Daoy (cell line): Measurements from ENCODE around the gene SYNE3. TPM values are rescaled to one million over a fixed set of nuclear protein-coding genes. Genes with fewer than 3 reads are reported as not detected.

Experiments used
- DNase-seq: peaks from one replicate; pipeline ENCODE4 v3.0.0-alpha.2; 2015; ENCODE audit warnings: low read depth
- total RNA-seq: library from RNA; depleted of rRNA; stranded (reverse); fragments of >200 nt; shearing (Covaris generic); gene quantifications from 2 replicates; pipeline ENCODE4 v1.2.3, GENCODE V29; 2014; rRNA removed

Gene SYNE3
- total RNA-seq = 0.54 and 1.5 TPM in 2 replicates

GRCh38 chr14:95516554-95517181 lies at the start of gene SYNE3:
Gene SYNE3 (minus strand): TSS chr14:95516650. CDS start chr14:95475821, 40,829 bp downstream.
- DNase-seq = no peak

GRCh38 chr14:95564060-95564459 lies 47.6 kb upstream of the SYNE3 start:
- peak; percentile 34 for DNase-seq

- peak; percentile 66 for DNase-seq
Measured at GRCh38 chr14:95562892-95563685, 46.6 kb upstream of the SYNE3 start.

GRCh38 chr14:95561001-95561412 lies 44.6 kb upstream of the SYNE3 start:
- peak; percentile 88 for DNase-seq

- no peak for DNase-seq
Measured at GRCh38 chr14:95559203-95559602, 42.8 kb upstream of the SYNE3 start.

- no peak for DNase-seq
Measured at GRCh38 chr14:95557832-95558231, 41.4 kb upstream of the SYNE3 start.

- DNase-seq = no peak
Measured at GRCh38 chr14:95557291-95557690, 40.8 kb upstream of the SYNE3 start.

GRCh38 chr14:95555053-95555452 lies 38.6 kb upstream of the SYNE3 start:
- no peak for DNase-seq

- DNase-seq = no peak
Measured at GRCh38 chr14:95553141-95553540, 36.7 kb upstream of the SYNE3 start.

- no peak for DNase-seq
Measured at GRCh38 chr14:95551435-95551834, 35.0 kb upstream of the SYNE3 start.

GRCh38 chr14:95549656-95550585 lies 33.5 kb upstream of the SYNE3 start:
- DNase-seq = no peak

- no peak for DNase-seq
Measured at GRCh38 chr14:95548328-95548929, 32.0 kb upstream of the SYNE3 start.

GRCh38 chr14:95547626-95548327 lies 31.3 kb upstream of the SYNE3 start:
- DNase-seq = peak; percentile 57

- DNase-seq = no peak
Measured at GRCh38 chr14:95547272-95547625, 30.8 kb upstream of the SYNE3 start.

GRCh38 chr14:95545515-95546168 lies 29.2 kb upstream of the SYNE3 start:
- DNase-seq = peak; percentile 58

- no peak for DNase-seq
Measured at GRCh38 chr14:95544588-95544987, 28.1 kb upstream of the SYNE3 start.

GRCh38 chr14:95543021-95543420 lies 26.6 kb upstream of the SYNE3 start:
- no peak for DNase-seq

- DNase-seq = no peak
Measured at GRCh38 chr14:95541932-95542930, 25.8 kb upstream of the SYNE3 start.

GRCh38 chr14:95541346-95541745 lies 24.9 kb upstream of the SYNE3 start:
- DNase-seq = no peak
